Subcutaneous adipose tissue (tissue), 4 donors: ENCODE measurements around the gene MN1. TPM values are rescaled to one million over a fixed set of nuclear protein-coding genes. Genes with fewer than 3 reads are reported as not detected.

ENCODE experiments used
- total RNA-seq, 4 donors: library from RNA; depleted of rRNA; stranded (reverse); fragments of >200 nt; gene quantifications; one replicate each; pipeline ENCODE4 v1.1.0, GENCODE V29; 2016
- TF ChIP-seq, protein P1 (sequence below): fragments of 450-650 bp; IDR thresholded peaks from one replicate; pipeline ENCODE4 v1.5.1; 2016; ENCODE audit warnings: low read depth, mild to moderate bottlenecking, control low read depth, antibody characterized with exemption, moderate library complexity

MN1 gene
- total RNA-seq: 1 to 10 TPM in 3 of 4 donors, under 1 TPM in 1; 0.68 to 3.0 (median 1.6) TPM

DNA sequence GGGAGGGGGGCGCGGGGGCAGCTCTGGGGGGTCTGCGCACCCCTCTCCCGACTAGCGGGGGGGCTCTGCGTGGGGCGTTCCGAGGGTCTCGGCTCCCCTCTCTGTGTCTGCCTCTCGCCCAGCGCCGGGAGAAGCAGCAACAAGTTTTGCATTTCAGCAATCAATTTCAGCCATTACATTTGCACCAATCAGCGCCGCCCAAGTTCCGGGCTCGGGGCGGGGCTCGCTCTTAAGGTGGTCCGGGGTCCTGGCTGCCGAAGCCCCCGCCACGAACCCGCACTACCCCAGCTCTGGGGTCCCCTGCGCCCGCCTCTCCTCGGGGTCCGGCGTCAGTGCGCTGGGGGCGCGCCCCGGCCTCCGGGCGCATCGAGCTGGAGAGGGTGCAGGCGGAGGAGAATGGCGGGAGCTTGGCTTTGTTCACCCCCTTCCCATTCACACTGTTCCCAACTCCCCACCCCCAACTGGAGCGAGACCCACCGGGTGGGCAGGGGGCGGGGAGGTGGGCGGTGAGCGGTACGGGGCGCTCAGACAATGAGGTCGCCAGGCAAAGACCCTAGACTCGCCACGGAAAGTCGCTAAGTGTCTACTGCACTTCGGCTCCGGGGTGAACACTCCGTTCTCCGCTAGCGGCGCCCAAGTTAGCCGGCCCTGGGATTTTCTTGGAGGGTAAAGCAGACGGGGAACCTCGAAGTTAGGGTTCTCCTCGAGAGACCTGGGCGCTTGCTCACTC, at the start of gene MN1:
MN1 (minus strand) TSS at position 141 of the 730 bp plus-strand sequence. CDS start 1,213 bp downstream, outside the sequence.
- TF ChIP-seq, protein P1, sequence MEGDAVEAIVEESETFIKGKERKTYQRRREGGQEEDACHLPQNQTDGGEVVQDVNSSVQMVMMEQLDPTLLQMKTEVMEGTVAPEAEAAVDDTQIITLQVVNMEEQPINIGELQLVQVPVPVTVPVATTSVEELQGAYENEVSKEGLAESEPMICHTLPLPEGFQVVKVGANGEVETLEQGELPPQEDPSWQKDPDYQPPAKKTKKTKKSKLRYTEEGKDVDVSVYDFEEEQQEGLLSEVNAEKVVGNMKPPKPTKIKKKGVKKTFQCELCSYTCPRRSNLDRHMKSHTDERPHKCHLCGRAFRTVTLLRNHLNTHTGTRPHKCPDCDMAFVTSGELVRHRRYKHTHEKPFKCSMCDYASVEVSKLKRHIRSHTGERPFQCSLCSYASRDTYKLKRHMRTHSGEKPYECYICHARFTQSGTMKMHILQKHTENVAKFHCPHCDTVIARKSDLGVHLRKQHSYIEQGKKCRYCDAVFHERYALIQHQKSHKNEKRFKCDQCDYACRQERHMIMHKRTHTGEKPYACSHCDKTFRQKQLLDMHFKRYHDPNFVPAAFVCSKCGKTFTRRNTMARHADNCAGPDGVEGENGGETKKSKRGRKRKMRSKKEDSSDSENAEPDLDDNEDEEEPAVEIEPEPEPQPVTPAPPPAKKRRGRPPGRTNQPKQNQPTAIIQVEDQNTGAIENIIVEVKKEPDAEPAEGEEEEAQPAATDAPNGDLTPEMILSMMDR: no peak

DNA sequence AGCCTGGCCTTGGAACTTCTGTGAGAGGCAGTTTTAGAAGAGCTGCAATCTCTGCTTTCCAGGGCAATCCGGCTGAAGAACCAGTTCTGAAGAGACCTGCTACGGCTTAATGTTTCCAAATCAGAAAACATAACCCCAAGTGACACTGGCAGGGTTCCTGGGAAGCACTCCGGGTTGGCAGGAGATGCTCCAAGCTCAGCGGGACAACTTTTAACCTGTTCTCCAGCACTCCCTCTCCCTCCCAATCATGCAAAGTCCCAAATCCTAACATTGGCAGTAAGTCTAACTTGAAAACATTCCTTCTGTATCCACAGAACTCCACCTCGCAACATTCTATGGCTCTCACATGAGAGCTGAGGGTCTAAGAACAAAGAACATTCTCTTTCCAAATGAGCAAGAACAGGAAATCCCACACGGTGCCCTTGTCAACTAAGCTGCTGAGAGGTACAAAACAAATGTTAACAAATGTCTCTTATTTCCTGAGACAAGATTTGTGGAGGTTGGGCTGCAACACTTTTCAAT, 48.5 kb upstream of the MN1 start:
- TF ChIP-seq, protein P1: no peak

DNA sequence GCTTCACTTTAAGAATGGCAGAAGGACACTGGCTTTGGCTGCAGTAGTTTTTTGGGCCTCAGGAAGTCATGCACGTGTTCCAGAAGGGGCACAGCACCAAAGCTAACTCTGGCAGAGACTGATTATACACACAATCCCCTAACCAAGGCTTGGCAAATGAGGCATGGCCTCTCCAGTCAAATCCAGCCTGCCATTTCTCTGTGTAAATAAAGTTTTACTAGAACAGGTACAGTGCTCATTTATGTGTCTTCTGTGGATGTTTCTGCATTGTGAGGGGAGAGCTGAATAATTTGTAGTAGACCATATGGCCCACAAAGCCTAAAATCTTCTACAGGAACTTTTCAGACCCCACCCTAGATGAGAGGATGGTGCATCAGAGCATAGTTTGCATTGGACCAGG, 46.4 kb upstream of the MN1 start:
- TF ChIP-seq, protein P1: no peak

DNA sequence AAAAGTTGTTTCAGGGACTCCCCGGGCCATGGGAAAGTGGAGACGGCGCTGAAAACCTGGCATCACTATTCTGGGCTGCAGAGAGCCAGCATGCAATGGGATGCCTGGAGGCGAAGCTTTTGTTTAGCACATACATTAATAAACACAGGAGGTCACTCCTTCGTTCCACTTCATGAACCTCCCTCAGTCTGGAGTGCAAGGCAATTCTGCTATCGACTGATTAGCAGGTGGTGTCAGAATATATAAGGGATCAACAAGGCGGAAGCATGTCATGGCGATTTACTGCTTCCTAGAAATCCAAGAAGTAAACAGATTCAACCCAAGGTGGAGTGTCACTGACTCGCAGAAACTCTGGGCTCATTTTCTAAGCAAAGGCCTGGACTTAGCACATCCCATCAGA, 45.4 kb upstream of the MN1 start:
- TF ChIP-seq, protein P1: no peak

DNA sequence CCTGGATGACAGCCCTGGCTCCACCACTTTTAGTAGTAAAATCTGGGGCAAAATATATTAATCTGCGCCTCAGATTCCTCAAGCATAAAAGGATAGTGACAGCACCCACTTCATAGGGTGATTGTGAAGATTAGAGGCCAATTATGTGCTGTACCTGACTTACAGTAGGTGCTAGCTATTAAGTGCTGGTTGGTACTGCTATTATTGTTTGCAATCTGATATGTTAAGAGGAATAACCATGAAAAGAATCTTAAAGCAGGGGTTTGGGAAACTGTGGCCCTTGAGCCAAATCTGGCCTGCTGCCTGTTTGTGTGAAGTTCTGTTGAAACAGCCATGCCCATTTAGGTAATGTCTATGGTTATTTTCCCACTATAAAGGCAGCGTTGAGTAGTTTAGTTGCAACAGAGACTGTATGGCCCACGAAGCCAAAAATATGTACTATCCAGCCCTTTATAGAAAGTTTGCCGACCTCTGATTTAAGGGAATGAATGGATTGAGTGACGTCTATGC, 44.7 kb upstream of the MN1 start:
- TF ChIP-seq, protein P1: no peak

DNA sequence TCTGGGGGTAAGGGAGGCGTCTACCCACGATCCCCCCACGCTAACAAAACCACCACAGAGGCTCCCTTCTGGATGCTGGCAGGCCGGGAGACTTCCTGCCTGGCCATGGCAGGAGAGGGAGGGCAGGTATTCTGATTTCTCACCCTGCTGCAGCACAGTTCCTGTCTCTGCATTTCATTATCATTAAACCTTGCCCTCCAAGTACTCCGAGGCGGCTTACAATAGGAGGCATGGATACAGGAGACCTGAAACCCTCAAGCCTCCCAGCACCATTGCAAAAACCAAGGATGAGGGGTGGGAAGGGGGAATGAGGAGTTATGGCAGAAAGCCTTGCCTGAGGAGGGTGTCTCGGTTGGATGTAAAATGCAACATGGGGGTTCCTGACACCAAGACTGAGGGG, 44.1 kb upstream of the MN1 start:
- TF ChIP-seq, protein P1: no peak
